Stimulated activated CD8-positive, alpha-beta memory T cell treated with anti-CD3 and anti-CD28 coated beads, Interleukin-7, amount 100 ng/mL, for 1 hour (primary cell): Measurements from ENCODE around the gene L3MBTL1.
"Not testable (repeated sequence)": the region's sequence is repeated elsewhere in the genome, so short reads cannot be mapped to it uniquely, and the experiment has no call there.

Experiments used
- DNase-seq, 2 donors: peaks; one replicate each; pipeline ENCODE4 v3.0.0-alpha.2; 2020; ENCODE audit warnings: low read depth in 2 of 2

L3MBTL1 gene

GRCh38 chr20:43507150-43508080 lies at the start of gene L3MBTL1:
Gene L3MBTL1, plus strand, starts transcription at chr20:43507697. Its CDS starts 5,807 bp downstream, at chr20:43513504.
- no peak for DNase-seq

DNA sequence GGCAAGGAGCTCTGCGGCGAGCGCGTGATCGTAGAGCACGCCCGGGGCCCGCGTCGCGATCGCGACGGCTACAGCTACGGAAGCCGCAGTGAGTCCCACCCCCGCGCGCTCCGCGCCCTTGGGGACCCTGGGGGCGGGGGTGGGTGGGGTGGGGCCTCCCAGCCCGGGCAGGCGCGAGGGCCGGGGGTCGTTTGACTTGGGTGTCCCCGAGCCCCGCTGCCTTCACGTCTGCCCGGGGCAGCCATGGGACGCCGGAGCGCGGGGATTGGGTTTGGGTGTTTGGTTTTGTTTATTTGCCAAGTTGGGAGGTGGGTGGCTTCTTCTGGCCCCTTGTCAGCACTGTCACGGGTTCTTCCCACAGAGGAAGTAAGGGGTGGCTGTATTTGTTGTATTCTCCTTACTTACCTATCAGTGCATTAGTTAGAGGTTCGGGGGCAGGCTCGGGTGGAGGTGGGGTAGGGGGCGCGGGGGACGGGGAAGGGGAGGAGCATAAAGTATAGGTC lies 49.0 kb upstream of the L3MBTL1 start:
- no peak for DNase-seq

GRCh38 chr20:43459022-43459942 lies 48.2 kb upstream of the L3MBTL1 start:
- DNase-seq, result no peak

DNA sequence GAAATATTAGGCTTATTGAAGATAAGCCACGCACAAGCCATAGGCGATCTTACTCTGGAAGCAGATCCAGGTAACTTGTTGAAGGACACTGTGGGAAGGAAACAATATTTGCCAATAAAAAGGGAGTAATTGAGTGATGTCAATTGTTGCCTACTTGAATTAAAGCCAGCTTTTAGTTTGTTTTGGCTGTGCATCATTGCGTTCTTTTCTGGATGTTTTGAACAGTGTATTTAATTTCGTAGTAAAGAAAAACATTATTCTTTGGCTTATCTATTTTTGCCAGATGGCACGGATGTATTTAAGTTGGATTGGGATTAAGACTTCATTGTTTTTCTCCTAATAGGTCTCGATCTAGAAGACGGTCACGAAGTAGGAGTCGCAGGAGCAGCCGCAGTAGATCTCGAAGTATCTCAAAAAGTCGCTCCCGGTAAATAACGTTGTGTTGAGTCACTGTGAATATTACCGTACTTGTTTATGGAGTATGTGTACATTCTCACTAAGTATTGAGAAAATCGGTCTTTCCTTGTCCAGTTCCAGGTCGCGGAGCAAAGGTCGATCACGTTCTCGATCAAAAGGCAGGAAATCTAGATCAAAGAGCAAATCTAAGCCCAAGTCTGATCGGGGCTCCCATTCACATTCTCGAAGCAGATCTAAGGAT lies 47.2 kb upstream of the L3MBTL1 start:
- no peak for DNase-seq

DNA sequence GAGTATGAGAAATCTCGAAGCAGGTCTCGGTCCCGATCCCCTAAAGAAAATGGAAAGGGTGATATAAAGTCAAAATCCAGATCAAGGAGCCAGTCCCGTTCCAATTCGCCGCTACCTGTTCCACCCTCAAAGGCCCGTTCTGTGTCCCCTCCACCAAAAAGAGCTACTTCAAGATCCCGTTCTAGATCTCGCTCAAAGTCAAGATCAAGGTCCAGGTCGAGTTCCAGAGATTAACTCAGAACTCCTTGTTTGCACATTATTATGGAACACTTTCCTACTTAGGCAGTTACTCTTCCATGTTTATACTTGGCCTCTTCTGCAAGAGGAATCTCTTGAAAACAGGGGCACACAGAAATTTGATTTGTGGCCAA lies 46.7 kb upstream of the L3MBTL1 start:
- DNase-seq, result no peak

- DNase-seq, result no peak
Observed at GRCh38 chr20:43461894-43462659, 45.4 kb upstream of the L3MBTL1 start.

DNA sequence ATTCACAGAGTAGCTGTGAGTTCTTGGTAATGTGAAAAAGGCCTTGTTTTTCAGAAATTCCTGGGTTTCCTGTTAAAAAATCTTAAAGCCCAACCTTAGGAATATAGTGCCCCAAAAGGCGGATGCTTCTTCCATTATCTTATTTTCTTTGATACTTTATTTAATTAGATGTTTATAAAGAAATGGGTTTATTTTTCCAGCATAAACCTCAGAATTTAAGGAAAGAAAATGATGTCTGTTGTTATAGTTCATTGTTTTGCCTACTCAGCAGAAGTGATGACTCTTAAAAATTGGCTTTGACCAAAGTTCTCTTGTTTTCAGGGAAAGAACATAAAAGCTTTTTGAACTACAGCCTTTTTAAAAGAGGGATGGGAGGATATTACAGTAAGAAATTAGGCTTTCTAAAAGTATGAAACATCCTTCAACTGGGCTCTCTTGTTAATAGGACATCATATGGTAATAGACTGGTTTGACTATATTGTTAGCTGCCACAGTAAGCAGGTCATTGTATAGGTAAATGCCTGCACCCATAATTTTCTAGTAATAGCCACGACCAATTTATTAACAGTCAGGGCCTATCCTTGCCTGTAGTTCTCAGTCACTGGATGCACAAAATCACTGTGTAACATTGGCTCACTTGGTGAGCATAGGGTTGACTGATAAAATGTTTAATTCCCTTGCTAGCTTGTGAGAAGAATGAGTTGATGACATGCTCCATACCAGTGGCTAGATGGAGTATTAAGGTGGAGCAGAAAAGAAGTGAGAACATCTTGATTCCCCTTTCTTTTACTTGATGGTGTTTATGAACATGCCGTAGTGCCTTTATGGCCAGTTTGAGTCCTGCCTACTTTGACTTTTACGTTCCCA lies 44.6 kb upstream of the L3MBTL1 start:
- DNase-seq, result no peak

- no peak for DNase-seq
Observed at GRCh38 chr20:43463527-43464218, 43.8 kb upstream of the L3MBTL1 start.

DNA sequence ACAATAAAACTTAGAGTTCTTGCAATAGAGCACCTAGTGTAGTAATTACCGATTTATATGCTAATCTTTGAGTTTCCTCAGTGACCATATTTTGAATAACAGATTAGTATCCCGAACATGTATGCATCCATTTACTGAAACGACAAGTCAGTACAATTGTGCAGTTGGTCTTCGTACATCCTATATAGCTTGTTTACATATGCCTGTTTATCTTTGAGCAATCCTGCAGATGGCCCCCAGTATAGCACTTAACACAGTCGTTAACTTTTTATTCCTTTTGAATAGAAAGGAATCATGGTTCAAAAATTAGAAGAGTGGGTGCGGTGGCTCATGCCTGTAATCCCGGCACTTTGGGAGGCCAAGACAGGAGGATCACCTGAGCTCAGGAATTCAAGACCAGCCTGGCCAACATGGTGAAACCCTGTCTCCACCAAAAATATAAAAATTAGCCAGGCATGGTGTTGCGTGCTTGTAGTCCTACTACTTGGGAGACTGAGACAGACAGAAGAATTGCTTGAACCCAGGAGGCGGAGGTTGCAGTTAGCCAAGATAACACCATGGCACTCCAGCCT lies 43.2 kb upstream of the L3MBTL1 start:
- DNase-seq, result no peak

- DNase-seq, result no peak
Observed at GRCh38 chr20:43465625-43465943, 41.9 kb upstream of the L3MBTL1 start.

GRCh38 chr20:43467589-43467988 lies 39.9 kb upstream of the L3MBTL1 start:
- DNase-seq, result no peak

DNA sequence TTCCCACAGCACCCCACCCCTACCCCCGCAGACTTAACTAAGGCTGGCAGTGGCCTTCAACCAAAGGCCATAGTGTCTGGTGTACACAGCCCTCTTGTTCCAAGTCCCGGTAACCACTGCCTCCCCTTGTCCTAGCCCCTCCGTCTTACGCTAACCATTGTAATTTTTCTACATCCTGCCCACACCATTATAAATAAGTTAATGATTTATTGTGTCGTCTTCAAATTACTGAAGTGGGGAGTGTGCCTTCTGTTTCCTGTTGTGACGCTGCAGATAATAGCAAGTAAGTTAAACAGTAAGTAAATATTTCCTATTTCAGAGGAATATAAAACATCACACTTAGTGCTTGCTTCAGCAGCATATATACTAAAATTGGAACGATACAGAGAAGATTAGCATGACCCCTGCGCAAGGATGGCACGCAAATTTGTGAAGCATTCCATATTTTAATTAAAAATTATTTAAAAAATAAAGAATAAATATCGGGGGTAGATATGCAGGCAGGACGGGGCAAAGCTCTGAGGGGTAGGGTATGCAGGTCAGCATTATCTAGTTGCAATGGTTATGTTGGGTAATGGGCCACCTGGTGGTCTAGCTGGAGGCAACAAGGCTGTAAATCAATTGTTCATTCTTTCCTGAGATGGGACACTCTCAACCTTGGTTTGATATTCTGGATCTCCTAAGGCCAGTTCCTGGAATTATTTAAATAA lies 34.7 kb upstream of the L3MBTL1 start:
- DNase-seq, result no peak

DNA sequence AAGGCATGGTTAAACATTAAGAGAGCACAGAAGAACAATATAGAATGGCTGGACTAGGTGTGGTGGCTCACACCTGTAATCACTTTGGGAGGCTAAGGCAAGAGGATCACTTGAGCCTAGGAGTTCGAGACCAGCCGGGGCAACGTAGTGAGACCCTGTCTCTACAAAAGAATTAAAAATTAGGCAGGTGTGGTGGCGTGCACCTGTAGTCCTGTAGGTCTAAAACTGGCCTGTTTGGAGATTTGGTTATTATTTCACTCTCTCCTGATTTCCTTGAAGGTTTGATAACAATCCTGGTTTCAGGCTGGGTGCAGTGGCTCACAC lies 34.2 kb upstream of the L3MBTL1 start:
- no peak for DNase-seq

- no peak for DNase-seq
Observed at GRCh38 chr20:43477193-43477592, 30.3 kb upstream of the L3MBTL1 start.

DNA sequence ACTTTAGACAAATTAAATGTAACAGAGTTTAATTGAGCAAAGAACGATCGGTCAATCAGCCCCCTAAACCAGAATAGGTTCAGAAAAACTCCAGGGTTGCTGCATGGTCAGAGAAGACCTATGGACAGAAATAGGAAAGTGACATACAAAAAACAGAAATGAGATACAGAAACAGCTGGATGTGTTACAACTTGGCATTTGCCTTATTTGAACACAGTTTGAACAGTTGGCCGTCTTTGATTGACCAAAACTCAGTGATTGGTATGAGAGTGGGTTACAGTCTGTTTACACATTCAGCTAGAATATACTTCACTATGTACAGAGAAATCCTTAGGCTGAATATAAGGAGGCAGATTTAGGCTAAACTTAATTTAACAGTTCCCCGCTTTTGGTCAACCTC lies 29.9 kb upstream of the L3MBTL1 start:
- no peak for DNase-seq

DNA sequence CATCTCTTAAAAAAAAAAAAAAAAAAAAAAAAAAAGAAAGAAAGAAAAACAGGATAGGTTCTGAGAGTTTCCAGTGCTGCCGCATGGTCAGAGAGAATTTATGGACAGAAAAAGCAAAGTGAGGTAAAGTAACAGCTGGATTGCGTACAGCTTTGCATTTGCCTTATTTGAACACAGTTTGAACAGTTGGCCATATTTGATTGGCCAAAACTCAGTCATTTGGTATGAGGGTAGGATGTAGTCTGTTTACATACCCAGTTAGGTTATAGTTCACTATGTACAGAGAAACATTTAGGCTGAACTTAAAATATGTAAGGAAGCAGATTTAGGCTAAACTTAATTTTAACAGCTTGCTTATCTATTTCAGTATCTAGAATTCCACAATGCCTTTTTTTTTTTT lies 17.5 kb upstream of the L3MBTL1 start:
- no peak for DNase-seq

DNA sequence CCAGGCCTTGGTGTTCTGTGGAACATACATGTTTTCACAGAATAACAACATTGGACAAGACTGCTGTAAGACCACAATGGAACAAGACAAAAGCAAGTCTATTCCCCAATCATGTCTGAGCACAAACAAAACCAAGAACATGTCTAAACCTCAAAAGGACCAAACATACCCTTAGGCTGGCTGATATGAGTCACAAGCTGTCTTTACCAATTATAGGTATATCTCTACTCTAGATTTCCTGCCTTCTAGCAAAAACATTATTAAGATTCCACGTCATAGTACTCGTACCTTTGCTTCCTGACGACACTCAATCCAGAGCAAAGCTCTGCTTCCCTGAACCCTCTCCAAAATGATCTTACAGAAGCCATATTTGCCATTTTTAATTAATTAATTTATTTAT lies 15.4 kb upstream of the L3MBTL1 start:
- DNase-seq, result no peak

DNA sequence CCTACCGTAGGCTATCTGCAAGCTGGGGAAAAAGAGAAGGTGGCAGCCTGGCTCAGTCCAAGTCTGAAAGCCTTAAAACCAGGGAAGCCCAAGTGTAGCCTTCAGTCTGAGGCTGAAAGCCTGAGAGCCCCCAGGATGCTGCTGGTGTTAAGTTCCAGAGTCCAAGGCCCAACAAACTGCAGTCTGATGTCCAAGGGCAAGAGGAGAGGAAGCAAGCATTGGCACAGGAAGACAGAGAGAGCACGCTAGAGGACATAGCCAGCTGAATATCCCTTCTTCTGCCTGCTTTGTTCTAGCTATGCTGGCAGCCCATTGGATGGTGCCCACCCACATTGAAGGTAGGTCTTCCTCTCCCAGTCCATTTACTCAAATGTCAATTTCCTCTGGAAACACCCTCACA lies 12.1 kb upstream of the L3MBTL1 start:
- no peak for DNase-seq

- DNase-seq, result not testable (repeated sequence)
Observed at GRCh38 chr20:43502021-43502420, 5.5 kb upstream of the L3MBTL1 start.
